WTC11 (cell line): ENCODE measurements around the gene GYS2. TPM values are rescaled to one million over a fixed set of nuclear protein-coding genes. Genes with fewer than 3 reads are reported as not detected.

Source experiments
- ATAC-seq: fragments of 200-7000 bp; cut with Tn5 transposase; 2 replicates; pipeline ENCODE4 v1.10.0; 2021; ENCODE audit warnings: mild to moderate bottlenecking, moderate library complexity
- CTCF ChIA-PET: fragments of 300-600 bp; sonication (Branson Sonifier 250); formaldehyde crosslinking; loops from one replicate; lab custom pipeline; 2021; ENCODE audit warnings: antibody characterized with exemption; lab: Charles Lee
- POLR2A ChIA-PET: fragments of 350-600 bp; sonication (Branson Sonifier 250); formaldehyde crosslinking; loops from one replicate; lab custom pipeline; 2021; ENCODE audit warnings: antibody characterized with exemption; lab: Charles Lee
- DNase-seq: peaks from one replicate; pipeline ENCODE4 v3.0.0; 2021; ENCODE audit warnings: low spot score
- H3K27ac Mint-ChIP-seq: 2 replicates; pipeline ENCODE4 v1.8.0; 2021; ENCODE audit warnings: mixed read lengths
- H3K27me3 Mint-ChIP-seq: 2 replicates; pipeline ENCODE4 v1.8.0; 2021; ENCODE audit warnings: low read depth, mild to moderate bottlenecking, moderate library complexity, mixed read lengths
- H3K36me3 Mint-ChIP-seq: 2 replicates; pipeline ENCODE4 v1.8.0; 2021; ENCODE audit warnings: mixed read lengths
- H3K4me1 Mint-ChIP-seq: 2 replicates; pipeline ENCODE4 v1.8.0; 2022; ENCODE audit warnings: mixed read lengths
- H3K4me3 Mint-ChIP-seq: 2 replicates; pipeline ENCODE4 v1.8.0; 2021; ENCODE audit warnings: mild to moderate bottlenecking, moderate library complexity, mixed read lengths
- H3K9me3 Mint-ChIP-seq: 2 replicates; pipeline ENCODE4 v1.8.0; 2021; ENCODE audit warnings: mixed read lengths
- GRHL2 ChIP-seq: fragments of 250-450 bp; sonication (Bioruptor Pico); IDR thresholded peaks from 2 replicates; pipeline ENCODE4 v1.8.0; 2022; ENCODE audit warnings: mild to moderate bottlenecking, moderate library complexity; ENCODE audit not compliant: insufficient replicate concordance, severe bottlenecking
- NFYB ChIP-seq: sonication (generic); formaldehyde crosslinking; conservative IDR thresholded peaks from 2 replicates; pipeline ENCODE4 v1.8.0; 2022; ENCODE audit warnings: low read depth, missing genetic modification reagents
- NR1H2 ChIP-seq: sonication (generic); formaldehyde crosslinking; IDR thresholded peaks from 2 replicates; pipeline ENCODE4 v1.9.0; 2021; ENCODE audit warnings: mild to moderate bottlenecking, moderate library complexity, missing genetic modification reagents
- RORB ChIP-seq: fragments of 250-450 bp; sonication (Bioruptor Pico); IDR thresholded peaks from 2 replicates; pipeline ENCODE4 v1.9.0; 2021; ENCODE audit warnings: mild to moderate bottlenecking
- SMAD3 ChIP-seq: sonication (generic); formaldehyde crosslinking; IDR thresholded peaks from 2 replicates; pipeline ENCODE4 v1.8.0; 2022; ENCODE audit warnings: missing genetic modification reagents, mild to moderate bottlenecking, borderline replicate concordance
- SMAD4 ChIP-seq: sonication (generic); formaldehyde crosslinking; IDR thresholded peaks from 2 replicates; pipeline ENCODE4 v1.8.0; 2022; ENCODE audit warnings: mild to moderate bottlenecking, missing genetic modification reagents
- SP1 ChIP-seq: sonication (generic); formaldehyde crosslinking; conservative IDR thresholded peaks from 2 replicates; pipeline ENCODE4 v1.8.1; 2022; ENCODE audit warnings: missing genetic modification reagents
- TEAD1 ChIP-seq: sonication (generic); formaldehyde crosslinking; IDR thresholded peaks from 2 replicates; pipeline ENCODE4 v1.8.0; 2022; ENCODE audit warnings: mild to moderate bottlenecking, missing genetic modification reagents
- ZNF396 ChIP-seq: fragments of 250-450 bp; sonication (Bioruptor Pico); IDR thresholded peaks from 2 replicates; pipeline ENCODE4 v1.8.0; 2021; ENCODE audit warnings: mild to moderate bottlenecking, moderate library complexity, borderline replicate concordance
- ZNF671 ChIP-seq: fragments of 250-450 bp; sonication (Bioruptor Pico); IDR thresholded peaks from 2 replicates; pipeline ENCODE4 v1.8.0; 2021; ENCODE audit warnings: mild to moderate bottlenecking
- total RNA-seq: library from RNA; stranded (reverse); gene quantifications from 3 replicates; pipeline ENCODE4 v1.2.3, GENCODE V29; 2021
- TF ChIP-seq, protein P1 (sequence below): fragments of 250-450 bp; sonication (Bioruptor Pico); IDR thresholded peaks from 2 replicates; pipeline ENCODE4 v1.9.0; 2021; ENCODE audit warnings: moderate library complexity, mild to moderate bottlenecking, inconsistent platforms, borderline replicate concordance
- TF ChIP-seq, protein P2 (sequence below): sonication (generic); formaldehyde crosslinking; IDR thresholded peaks from 2 replicates; pipeline ENCODE4 v1.8.0; 2022; ENCODE audit warnings: missing genetic modification reagents
- TF ChIP-seq, protein P3 (sequence below): fragments of 250-450 bp; sonication (Bioruptor Pico); conservative IDR thresholded peaks from 2 replicates; pipeline ENCODE4 v1.9.0; 2021; ENCODE audit warnings: mild to moderate bottlenecking
- TF ChIP-seq, protein P4 (sequence below): fragments of 250-450 bp; sonication (Bioruptor Pico); IDR thresholded peaks from 2 replicates; pipeline ENCODE4 v2.1.2; 2022; ENCODE audit warnings: mild to moderate bottlenecking, moderate library complexity
- TF ChIP-seq, protein P5 (sequence below): sonication (generic); formaldehyde crosslinking; IDR thresholded peaks from 2 replicates; pipeline ENCODE4 v1.8.1; 2023; ENCODE audit warnings: mild to moderate bottlenecking, moderate library complexity, missing genetic modification reagents
- TF ChIP-seq, protein P6 (sequence below): sonication (generic); formaldehyde crosslinking; IDR thresholded peaks from 2 replicates; pipeline ENCODE4 v1.8.0; 2023; ENCODE audit warnings: missing genetic modification reagents, mild to moderate bottlenecking, borderline replicate concordance
- TF ChIP-seq, protein P7 (sequence below): sonication (generic); formaldehyde crosslinking; IDR thresholded peaks from 2 replicates; pipeline ENCODE4 v1.8.1; 2022; ENCODE audit warnings: mild to moderate bottlenecking, moderate library complexity, missing genetic modification reagents

Gene GYS2
- total RNA-seq, 1 experiment from 2014 or later = not detected

DNA sequence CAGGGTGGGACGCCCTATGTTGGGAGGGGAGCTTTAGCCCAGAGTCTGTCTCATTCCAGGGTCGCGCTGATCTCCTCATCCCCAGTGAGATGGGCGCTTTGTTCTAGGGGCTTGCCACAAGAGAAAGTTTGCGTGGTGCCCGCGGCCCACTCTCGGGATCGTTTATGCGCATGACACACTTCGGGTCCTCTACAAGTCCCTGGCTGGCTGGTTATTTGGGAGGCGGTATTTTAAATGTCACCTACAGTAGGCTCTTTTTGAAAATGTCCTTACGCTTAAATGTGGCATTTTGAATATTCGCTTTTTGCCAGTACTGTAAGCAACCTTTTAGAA lies 102.5 kb downstream of the GYS2 start:
- ChIA-PET CTCF (interaction anchor here (1.0 to 1.4 kb wide), 2 partner anchors 15 to 25 kb away, joined by 3 read pairs; no protein-coding TSS in a partner anchor), POLR2A (interaction anchor here (0.6 to 1.4 kb wide), 6 partner anchors 10 to 179 kb away, joined by 3 to 11 read pairs (median 6); partner anchors contain the start of genes LDHB and PYROXD1)
- H3K27ac Mint-ChIP-seq = no peak overlapping the region
- H3K27me3 Mint-ChIP-seq = no peaks in the 10 kb centered on the region
- H3K4me1 Mint-ChIP-seq = peaks cover 14% of the 10 kb centered on the region
- H3K4me3 Mint-ChIP-seq = no peak overlapping the region
- no peak for ATAC-seq
- H3K36me3 Mint-ChIP-seq = peaks cover 7% of the 10 kb centered on the region; the same call in 1 of the 2 replicates
- no peaks in the 10 kb centered on the region for H3K9me3 Mint-ChIP-seq
- TF ChIP-seq ZNF671 (CRISPR knock-in tag) (no peak), RORB (CRISPR knock-in tag) (no peak), ZNF396 (CRISPR knock-in tag) (no peak), TEAD1 (CRISPR knock-in tag) (no peak), GRHL2 (CRISPR knock-in tag) (no peak), NFYB (no peak), SMAD3 (CRISPR knock-in tag) (no peak)
- TF ChIP-seq, protein P1, sequence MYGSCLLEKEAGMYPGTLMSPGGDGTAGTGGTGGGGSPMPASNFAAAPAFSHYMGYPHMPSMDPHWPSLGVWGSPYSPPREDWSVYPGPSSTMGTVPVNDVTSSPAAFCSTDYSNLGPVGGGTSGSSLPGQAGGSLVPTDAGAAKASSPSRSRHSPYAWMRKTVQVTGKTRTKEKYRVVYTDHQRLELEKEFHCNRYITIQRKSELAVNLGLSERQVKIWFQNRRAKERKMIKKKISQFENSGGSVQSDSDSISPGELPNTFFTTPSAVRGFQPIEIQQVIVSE (CRISPR knock-in tag) = no peak
- TF ChIP-seq, protein P2, sequence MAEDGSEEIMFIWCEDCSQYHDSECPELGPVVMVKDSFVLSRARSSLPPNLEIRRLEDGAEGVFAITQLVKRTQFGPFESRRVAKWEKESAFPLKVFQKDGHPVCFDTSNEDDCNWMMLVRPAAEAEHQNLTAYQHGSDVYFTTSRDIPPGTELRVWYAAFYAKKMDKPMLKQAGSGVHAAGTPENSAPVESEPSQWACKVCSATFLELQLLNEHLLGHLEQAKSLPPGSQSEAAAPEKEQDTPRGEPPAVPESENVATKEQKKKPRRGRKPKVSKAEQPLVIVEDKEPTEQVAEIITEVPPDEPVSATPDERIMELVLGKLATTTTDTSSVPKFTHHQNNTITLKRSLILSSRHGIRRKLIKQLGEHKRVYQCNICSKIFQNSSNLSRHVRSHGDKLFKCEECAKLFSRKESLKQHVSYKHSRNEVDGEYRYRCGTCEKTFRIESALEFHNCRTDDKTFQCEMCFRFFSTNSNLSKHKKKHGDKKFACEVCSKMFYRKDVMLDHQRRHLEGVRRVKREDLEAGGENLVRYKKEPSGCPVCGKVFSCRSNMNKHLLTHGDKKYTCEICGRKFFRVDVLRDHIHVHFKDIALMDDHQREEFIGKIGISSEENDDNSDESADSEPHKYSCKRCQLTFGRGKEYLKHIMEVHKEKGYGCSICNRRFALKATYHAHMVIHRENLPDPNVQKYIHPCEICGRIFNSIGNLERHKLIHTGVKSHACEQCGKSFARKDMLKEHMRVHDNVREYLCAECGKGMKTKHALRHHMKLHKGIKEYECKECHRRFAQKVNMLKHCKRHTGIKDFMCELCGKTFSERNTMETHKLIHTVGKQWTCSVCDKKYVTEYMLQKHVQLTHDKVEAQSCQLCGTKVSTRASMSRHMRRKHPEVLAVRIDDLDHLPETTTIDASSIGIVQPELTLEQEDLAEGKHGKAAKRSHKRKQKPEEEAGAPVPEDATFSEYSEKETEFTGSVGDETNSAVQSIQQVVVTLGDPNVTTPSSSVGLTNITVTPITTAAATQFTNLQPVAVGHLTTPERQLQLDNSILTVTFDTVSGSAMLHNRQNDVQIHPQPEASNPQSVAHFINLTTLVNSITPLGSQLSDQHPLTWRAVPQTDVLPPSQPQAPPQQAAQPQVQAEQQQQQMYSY (CRISPR knock-in tag) = no peak
- TF ChIP-seq, protein P3, sequence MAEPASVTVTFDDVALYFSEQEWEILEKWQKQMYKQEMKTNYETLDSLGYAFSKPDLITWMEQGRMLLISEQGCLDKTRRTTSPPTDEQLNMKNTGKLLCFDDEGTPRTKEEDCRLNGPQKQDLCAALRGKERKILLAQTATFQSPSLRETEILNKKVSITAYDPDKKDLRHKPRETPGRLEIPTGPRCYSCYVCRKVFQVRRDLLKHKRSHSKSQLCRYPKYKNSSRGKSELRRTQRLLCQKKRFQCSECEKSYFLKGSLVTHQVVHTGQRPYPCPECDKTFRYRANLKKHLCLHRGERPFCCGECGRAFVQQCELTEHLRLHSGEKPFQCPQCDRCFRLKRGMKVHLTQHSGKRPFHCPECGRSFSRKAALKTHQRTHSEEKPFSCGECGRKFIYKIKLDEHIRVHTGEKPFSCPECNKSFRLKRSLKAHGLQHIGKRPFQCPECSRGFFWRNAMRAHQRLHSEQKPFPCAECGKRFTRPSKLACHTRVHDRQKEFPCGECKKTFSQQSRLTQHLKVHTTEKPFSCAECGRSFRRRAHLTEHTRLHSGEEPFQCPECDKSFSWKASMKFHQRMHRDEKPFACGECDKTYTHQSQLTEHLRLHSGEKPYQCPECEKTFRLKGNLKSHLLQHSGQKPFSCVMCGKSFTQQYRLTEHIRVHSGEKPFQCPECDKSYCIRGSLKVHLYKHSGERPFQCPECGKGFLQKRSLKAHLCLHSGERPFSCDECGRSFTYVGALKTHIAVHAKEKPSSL = no peak
- TF ChIP-seq, protein P4, sequence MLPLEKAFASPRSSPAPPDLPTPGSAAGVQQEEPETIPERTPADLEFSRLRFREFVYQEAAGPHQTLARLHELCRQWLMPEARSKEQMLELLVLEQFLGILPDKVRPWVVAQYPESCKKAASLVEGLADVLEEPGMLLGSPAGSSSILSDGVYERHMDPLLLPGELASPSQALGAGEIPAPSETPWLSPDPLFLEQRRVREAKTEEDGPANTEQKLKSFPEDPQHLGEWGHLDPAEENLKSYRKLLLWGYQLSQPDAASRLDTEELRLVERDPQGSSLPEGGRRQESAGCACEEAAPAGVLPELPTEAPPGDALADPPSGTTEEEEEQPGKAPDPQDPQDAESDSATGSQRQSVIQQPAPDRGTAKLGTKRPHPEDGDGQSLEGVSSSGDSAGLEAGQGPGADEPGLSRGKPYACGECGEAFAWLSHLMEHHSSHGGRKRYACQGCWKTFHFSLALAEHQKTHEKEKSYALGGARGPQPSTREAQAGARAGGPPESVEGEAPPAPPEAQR (CRISPR knock-in tag) = no peak
- TF ChIP-seq, protein P5, sequence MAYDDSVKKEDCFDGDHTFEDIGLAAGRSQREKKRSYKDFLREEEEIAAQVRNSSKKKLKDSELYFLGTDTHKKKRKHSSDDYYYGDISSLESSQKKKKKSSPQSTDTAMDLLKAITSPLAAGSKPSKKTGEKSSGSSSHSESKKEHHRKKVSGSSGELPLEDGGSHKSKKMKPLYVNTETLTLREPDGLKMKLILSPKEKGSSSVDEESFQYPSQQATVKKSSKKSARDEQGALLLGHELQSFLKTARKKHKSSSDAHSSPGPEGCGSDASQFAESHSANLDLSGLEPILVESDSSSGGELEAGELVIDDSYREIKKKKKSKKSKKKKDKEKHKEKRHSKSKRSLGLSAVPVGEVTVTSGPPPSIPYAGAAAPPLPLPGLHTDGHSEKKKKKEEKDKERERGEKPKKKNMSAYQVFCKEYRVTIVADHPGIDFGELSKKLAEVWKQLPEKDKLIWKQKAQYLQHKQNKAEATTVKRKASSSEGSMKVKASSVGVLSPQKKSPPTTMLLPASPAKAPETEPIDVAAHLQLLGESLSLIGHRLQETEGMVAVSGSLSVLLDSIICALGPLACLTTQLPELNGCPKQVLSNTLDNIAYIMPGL (CRISPR knock-in tag) = no peak
- no peak for DNase-seq

DNA sequence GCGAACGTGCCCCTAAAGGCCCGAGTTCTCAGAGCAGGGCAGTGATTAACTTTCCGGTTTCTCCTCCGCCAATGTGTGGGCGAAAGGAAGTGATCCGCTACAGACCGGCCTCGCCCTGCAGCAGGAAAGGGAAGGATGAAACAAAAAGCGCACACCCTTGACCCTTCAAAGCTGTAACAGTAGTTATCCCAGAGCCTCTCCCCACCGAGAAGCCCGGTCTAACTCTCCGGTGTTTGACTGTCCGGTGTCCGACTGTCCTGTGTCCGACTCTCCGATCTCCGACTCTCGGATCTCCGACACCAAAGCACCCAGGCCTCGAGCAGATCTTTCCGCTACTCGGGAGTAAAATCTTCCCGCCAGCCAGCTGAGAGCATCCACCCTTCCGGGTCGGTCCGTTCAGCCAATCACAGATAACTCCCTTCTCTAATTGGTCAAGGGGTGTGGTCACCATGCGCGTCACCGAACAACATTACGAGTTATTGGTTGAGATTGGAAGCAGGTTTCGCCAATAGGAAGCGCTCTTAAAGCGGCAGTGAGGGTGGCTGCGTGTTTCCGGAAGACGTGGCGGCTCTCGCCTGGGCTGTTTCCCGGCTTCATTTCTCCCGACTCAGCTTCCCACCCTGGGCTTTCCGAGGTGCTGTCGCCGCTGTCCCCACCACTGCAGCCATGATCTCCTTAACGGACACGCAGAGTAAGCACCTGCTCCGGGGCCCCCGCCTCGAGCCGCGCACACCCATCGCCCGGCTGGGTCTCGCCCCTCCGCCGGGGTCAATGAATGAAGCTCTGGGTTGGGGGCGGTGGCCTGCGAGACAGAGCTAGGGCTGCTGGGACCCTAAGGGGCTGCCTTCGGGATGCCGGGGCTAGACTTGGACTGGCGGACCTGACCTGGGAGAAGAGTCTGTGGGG lies 103.1 kb downstream of the GYS2 start, which contains the start of the genes GOLT1B and RECQL:
Gene GOLT1B, plus strand, starts transcription at position 532 of the 906 bp plus-strand sequence. Its CDS starts 135 bp downstream, at position 667.
Gene RECQL, minus strand, starts transcription at position 378 of the 906 bp plus-strand sequence. CDS start 2,065 bp downstream, outside the sequence.
- ChIA-PET POLR2A (interaction anchor here (0.6 to 1.4 kb wide), 6 partner anchors 10 to 179 kb away, joined by 3 to 11 read pairs (median 6); partner anchors contain the start of genes LDHB and PYROXD1), CTCF (interaction anchor here (0.7 to 1.4 kb wide), 3 partner anchors 15 to 151 kb away, joined by 3 to 4 read pairs (median 3); no protein-coding TSS in a partner anchor)
- H3K4me3 Mint-ChIP-seq = no peak within 1 kb of the TSS
- ATAC-seq = peak; percentile 92
- peaks cover 14% of the 10 kb centered on the region for H3K4me1 Mint-ChIP-seq
- peak; percentile 88 for DNase-seq
- H3K27ac Mint-ChIP-seq = no peak within 1 kb of the TSS
- no peaks in the 10 kb centered on the region for H3K27me3 Mint-ChIP-seq
- peaks cover 12% of the 10 kb centered on the region; the same call in 1 of the 2 replicates for H3K36me3 Mint-ChIP-seq
- H3K9me3 Mint-ChIP-seq = no peaks in the 10 kb centered on the region
- TF ChIP-seq SMAD4 (CRISPR knock-in tag) (no peak), SP1 (peak; percentile 87), ZNF671 (CRISPR knock-in tag) (no peak), NR1H2 (CRISPR knock-in tag) (no peak)
- TF ChIP-seq, protein P6, sequence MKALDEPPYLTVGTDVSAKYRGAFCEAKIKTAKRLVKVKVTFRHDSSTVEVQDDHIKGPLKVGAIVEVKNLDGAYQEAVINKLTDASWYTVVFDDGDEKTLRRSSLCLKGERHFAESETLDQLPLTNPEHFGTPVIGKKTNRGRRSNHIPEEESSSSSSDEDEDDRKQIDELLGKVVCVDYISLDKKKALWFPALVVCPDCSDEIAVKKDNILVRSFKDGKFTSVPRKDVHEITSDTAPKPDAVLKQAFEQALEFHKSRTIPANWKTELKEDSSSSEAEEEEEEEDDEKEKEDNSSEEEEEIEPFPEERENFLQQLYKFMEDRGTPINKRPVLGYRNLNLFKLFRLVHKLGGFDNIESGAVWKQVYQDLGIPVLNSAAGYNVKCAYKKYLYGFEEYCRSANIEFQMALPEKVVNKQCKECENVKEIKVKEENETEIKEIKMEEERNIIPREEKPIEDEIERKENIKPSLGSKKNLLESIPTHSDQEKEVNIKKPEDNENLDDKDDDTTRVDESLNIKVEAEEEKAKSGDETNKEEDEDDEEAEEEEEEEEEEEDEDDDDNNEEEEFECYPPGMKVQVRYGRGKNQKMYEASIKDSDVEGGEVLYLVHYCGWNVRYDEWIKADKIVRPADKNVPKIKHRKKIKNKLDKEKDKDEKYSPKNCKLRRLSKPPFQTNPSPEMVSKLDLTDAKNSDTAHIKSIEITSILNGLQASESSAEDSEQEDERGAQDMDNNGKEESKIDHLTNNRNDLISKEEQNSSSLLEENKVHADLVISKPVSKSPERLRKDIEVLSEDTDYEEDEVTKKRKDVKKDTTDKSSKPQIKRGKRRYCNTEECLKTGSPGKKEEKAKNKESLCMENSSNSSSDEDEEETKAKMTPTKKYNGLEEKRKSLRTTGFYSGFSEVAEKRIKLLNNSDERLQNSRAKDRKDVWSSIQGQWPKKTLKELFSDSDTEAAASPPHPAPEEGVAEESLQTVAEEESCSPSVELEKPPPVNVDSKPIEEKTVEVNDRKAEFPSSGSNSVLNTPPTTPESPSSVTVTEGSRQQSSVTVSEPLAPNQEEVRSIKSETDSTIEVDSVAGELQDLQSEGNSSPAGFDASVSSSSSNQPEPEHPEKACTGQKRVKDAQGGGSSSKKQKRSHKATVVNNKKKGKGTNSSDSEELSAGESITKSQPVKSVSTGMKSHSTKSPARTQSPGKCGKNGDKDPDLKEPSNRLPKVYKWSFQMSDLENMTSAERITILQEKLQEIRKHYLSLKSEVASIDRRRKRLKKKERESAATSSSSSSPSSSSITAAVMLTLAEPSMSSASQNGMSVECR (CRISPR knock-in tag) = peak; percentile 83; the same call in 1 of the 2 replicates
- TF ChIP-seq, protein P7, sequence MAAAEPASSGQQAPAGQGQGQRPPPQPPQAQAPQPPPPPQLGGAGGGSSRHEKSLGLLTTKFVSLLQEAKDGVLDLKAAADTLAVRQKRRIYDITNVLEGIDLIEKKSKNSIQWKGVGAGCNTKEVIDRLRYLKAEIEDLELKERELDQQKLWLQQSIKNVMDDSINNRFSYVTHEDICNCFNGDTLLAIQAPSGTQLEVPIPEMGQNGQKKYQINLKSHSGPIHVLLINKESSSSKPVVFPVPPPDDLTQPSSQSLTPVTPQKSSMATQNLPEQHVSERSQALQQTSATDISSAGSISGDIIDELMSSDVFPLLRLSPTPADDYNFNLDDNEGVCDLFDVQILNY (CRISPR knock-in tag) = peak; percentile 92
